AG04450 (cell line): ENCODE measurements around the gene RTP3. TPM values are rescaled to one million over a fixed set of nuclear protein-coding genes. Genes with fewer than 3 reads are reported as not detected.
A peak's percentile ranks its signal among the peaks of the same experiment; 100 is the strongest.

Experiments
- CTCF ChIA-PET: fragments of 300-600, 350-600 bp; formaldehyde crosslinking; extraction: SDS; loops from one replicate; lab custom pipeline; 2022; ENCODE audit warnings: antibody characterized with exemption, inconsistent platforms; lab: Charles Lee
- POLR2A ChIA-PET: fragments of 350-600 bp; formaldehyde crosslinking; extraction: SDS; loops from one replicate; lab custom pipeline; 2021; ENCODE audit warnings: antibody characterized with exemption, inconsistent platforms; lab: Yijun Ruan, JAX
- DNase-seq: peaks from one replicate; pipeline ENCODE4 v3.0.0-alpha.2; 2011; ENCODE audit warnings: low read depth, low spot score
- H3K27ac ChIP-seq: one replicate; pipeline ENCODE4 v1.5.1; 2012; ENCODE audit warnings: low read depth, low read length, control low read depth
- H3K27me3 ChIP-seq: one replicate; pipeline ENCODE4 v1.6.0; 2012; ENCODE audit warnings: low read length; ENCODE audit not compliant: control insufficient read depth, insufficient read depth
- H3K4me3 ChIP-seq: 2 replicates; pipeline ENCODE4 v1.5.1; 2011; ENCODE audit warnings: mild to moderate bottlenecking, low read depth, low read length, control low read depth
- H3K9me3 ChIP-seq: 2 replicates; pipeline ENCODE4 v1.5.1; 2012; ENCODE audit warnings: low read length; ENCODE audit not compliant: control insufficient read depth, insufficient read depth
- CTCF ChIP-seq: IDR thresholded peaks from 2 replicates; pipeline ENCODE4 v1.5.1; 2011; ENCODE audit warnings: low read depth, low read length, control low read depth, inconsistent platforms
- polyA plus RNA-seq: library from polyadenylated mRNA; depleted of rRNA; stranded (reverse); fragments of >200 nt; gene quantifications from 2 replicates; pipeline ENCODE4 v1.2.3, GENCODE V29; 2011

The RTP3 gene
- polyA plus RNA-seq, 1 experiment, result 0.06 TPM

DNA sequence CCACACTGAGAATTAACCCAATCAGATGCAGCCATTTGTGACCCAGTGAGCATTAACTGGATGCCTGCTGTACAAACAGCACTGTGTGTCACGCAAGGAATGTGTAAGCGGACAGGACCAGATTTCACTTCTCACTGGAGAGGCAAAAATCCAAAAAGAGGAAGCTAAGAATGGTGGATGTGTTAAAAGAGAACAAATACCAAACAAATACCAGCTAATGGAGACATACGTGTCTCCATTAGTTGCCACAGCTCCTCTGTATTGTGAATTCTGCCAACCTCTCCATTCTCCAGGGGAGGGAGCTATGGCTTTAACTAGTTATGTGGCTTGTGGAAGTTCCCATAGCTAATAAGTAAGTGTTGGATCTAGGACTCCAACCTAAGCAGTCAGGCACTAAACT is 35.7 kb upstream of the RTP3 start:
- Histone ChIP-seq H3K27ac (no peak overlapping the region), H3K9me3 (no peaks in the 10 kb centered on the region), H3K27me3 (peaks cover 39% of the 10 kb centered on the region), H3K4me3 (no peak overlapping the region)
- ChIA-PET POLR2A (no interaction called here), CTCF (interaction anchor here (0.6 to 1.2 kb wide), 7 partner anchors 13 to 447 kb away, joined by 3 to 10 read pairs (median 3); no protein-coding TSS in a partner anchor)
- TF ChIP-seq CTCF, result peak; percentile 31
- DNase-seq, result no peak

DNA sequence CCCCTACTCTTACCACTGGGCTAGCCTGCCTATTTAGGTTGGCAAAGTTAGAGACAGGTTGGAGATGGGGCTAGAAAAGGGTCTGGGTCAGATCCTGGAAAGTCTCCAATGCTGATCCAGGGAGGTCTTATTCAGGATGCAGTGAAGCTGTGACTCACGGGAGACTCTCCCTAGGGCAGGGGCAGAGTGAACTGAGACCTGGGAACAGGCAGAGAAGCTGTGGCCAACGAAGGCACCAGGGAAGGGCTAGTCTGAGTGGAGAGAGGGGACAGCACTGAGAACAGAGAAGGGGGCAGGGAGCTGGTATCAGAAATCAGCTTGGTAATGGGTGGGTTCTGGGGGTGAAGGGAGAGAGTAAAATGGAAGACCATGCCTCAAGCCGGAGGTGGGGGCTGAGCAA is 35.3 kb upstream of the RTP3 start:
- POLR2A ChIA-PET, result no interaction called here
- Histone ChIP-seq H3K9me3 (no peaks in the 10 kb centered on the region), H3K27ac (no peak overlapping the region), H3K4me3 (no peak overlapping the region), H3K27me3 (peaks cover 41% of the 10 kb centered on the region)
- TF ChIP-seq CTCF, result no peak
- DNase-seq, result no peak
- CTCF ChIA-PET, result interaction anchor here (0.6 to 1.2 kb wide), 7 partner anchors 13 to 447 kb away, joined by 3 to 10 read pairs (median 3); no protein-coding TSS in a partner anchor

DNA sequence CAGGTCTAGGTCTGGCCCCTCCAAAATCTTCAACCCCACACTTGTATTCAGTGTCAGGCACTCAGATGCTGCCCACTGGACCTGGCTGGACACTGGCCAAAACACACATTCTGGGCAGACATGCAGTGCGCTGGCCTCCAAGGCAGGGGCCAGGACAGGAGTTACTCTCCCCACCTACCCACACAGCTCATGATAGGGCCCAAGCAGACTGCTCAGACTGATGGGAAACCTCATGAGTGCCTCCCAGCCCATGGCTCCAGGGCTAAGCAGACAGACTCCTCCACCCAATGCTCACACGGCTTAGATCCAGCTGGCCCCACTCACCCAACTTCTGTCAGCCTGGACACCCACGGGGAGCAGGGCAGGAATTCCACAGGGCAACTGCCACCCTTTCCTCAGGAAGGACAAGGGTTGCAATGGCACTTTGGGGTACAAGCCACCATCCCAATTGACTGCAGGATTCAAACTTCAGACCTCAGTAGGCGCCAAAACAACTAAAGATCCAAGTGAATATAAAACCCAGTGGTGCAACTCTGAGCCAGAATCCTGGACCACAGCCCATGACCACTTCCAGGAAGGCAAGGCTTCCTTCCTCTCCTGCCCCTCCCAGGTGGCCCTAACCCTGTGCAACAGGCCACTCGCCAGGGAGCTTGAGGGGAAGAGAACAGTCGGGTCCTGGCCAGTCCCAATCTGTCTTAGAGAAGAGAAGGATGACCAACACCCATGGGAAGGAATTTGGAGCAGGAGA is 34.5 kb upstream of the RTP3 start:
- Histone ChIP-seq H3K4me3 (no peak overlapping the region), H3K27ac (no peak overlapping the region), H3K27me3 (peaks cover 41% of the 10 kb centered on the region), H3K9me3 (no peaks in the 10 kb centered on the region)
- ChIA-PET POLR2A (no interaction called here), CTCF (interaction anchor here (1.0 to 1.2 kb wide), 3 partner anchors 26 to 166 kb away, joined by 3 to 8 read pairs (median 3); no protein-coding TSS in a partner anchor)
- no peak for TF ChIP-seq CTCF
- no peak for DNase-seq

GRCh38 chr3:46463868-46464241 is 33.9 kb upstream of the RTP3 start:
- POLR2A ChIA-PET, result no interaction called here
- no peak for DNase-seq
- no peak for TF ChIP-seq CTCF
- Histone ChIP-seq H3K4me3 (no peak overlapping the region), H3K9me3 (no peaks in the 10 kb centered on the region), H3K27me3 (peaks cover 45% of the 10 kb centered on the region), H3K27ac (no peak overlapping the region)
- CTCF ChIA-PET, result no interaction called here
